ENCODE data around the gene ATP6V0E1. TPM values are rescaled to one million over a fixed set of nuclear protein-coding genes. Genes with fewer than 3 reads are reported as not detected.
A peak's percentile ranks its signal among the peaks of the same experiment; 100 is the strongest.

ATP6V0E1 gene
- total RNA-seq, 1 donor from 2014 or later = 261 TPM

DNA sequence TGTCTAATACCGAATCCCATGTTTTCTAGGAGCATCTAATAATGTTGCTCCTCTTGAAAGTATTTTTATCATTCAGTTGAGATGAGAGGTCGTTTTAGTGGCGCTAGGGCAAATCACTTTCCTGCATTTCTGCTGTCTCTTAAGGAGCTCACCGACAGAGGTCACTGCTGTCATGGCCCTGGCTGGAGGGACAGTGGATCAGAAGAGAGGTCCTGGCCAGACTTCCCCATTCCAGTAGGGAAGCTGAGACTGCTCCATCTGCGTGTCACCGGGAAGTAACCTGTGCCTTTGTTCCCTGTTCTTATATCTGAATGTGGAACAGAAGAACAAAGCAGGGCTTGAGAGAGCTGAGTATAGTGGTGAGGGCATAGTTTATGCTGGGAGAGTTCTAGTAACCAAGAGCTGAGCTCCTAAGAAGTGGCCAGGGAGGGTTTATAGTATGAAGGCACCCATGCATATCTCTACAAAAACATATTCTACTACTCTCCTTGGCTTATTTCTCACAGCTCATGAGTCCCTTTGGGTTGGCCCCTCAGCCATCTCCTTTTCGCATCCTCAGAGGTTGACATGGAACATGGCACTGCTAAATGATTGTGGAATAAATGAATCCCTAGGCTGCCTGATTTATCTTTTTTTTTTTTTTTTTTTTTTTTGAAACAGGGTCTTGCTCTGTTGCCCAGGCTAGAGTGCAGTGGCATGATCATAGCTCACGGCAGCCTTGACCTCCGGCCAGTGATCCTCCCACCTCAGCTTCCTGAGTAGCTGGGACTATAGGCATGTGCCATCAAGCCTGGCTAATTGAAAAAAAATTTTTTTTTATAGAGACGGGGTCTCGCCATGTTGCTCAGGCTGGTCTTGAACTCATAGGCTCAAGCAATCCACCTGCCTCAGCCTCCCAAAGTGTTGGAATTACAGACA is 27.2 kb downstream of the ATP6V0E1 start:
- Mint-ChIP-seq H3K9me3 (ENCODE audit: unreplicated experiment) (no peaks in the 10 kb centered on the region), H3K27ac (ENCODE audit: unreplicated experiment) (peak overlapping the region; percentile 49), H3K4me1 (ENCODE audit: unreplicated experiment) (peaks cover 27% of the 10 kb centered on the region), H3K27me3 (ENCODE audit: unreplicated experiment) (no peaks in the 10 kb centered on the region), H3K4me3 (ENCODE audit: unreplicated experiment) (no peak overlapping the region), H3K36me3 (ENCODE audit: unreplicated experiment) (peaks cover 4% of the 10 kb centered on the region)
- no peak for DNase-seq (ENCODE audit: extremely low spot score, unreplicated experiment)
- TF ChIP-seq, protein P1, sequence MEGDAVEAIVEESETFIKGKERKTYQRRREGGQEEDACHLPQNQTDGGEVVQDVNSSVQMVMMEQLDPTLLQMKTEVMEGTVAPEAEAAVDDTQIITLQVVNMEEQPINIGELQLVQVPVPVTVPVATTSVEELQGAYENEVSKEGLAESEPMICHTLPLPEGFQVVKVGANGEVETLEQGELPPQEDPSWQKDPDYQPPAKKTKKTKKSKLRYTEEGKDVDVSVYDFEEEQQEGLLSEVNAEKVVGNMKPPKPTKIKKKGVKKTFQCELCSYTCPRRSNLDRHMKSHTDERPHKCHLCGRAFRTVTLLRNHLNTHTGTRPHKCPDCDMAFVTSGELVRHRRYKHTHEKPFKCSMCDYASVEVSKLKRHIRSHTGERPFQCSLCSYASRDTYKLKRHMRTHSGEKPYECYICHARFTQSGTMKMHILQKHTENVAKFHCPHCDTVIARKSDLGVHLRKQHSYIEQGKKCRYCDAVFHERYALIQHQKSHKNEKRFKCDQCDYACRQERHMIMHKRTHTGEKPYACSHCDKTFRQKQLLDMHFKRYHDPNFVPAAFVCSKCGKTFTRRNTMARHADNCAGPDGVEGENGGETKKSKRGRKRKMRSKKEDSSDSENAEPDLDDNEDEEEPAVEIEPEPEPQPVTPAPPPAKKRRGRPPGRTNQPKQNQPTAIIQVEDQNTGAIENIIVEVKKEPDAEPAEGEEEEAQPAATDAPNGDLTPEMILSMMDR (IDR thresholded peaks at IDR 0.05) = peak; percentile 32

DNA sequence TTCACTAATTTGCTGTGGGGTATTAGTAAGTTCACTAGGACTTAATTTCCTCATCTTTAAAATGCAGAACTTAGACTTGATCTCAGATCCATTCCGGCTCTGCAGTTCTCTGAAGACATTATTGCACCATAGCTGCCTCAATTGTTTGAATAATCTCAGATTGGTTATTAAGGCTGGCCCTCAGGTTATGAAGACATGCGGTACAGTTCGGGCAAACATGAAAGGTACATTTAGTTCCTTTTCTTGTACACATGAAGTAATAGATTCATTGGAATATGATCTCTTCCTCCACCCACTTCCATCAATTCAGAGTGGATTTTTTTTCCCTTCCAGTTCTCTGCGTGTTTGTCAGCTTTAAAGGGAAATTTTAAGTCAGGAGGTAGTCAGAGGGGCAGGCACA is 28.0 kb downstream of the ATP6V0E1 start:
- H3K4me3 Mint-ChIP-seq (ENCODE audit: unreplicated experiment) = no peak overlapping the region
- peaks cover 35% of the 10 kb centered on the region for H3K4me1 Mint-ChIP-seq (ENCODE audit: unreplicated experiment)
- DNase-seq (ENCODE audit: extremely low spot score, unreplicated experiment) = no peak
- no peaks in the 10 kb centered on the region for H3K9me3 Mint-ChIP-seq (ENCODE audit: unreplicated experiment)
- peaks cover 4% of the 10 kb centered on the region for H3K36me3 Mint-ChIP-seq (ENCODE audit: unreplicated experiment)
- H3K27ac Mint-ChIP-seq (ENCODE audit: unreplicated experiment) = no peak overlapping the region
- H3K27me3 Mint-ChIP-seq (ENCODE audit: unreplicated experiment) = no peaks in the 10 kb centered on the region
- TF ChIP-seq, protein P1 (IDR thresholded peaks at IDR 0.05) = no peak

DNA sequence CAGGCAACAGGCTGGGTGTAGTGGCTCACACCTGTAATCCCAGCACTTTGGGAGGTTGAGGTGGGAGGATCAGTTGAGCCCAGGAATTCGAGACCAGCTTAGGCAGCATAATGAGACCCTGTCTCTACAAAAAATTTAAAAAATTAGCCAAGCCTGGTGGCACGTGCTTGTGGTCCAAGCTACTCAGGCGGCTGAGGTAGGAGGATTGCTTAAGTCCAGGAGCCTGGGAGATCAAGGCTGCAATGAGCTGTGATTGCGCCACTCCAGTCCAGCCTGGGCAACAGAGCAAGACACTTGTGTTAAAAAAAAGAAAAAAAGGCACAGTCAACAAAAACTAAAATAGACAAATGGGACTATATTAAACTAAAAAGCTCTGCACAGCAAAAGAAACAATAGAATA is 29.3 kb downstream of the ATP6V0E1 start:
- Mint-ChIP-seq H3K4me1 (ENCODE audit: unreplicated experiment) (peaks cover 36% of the 10 kb centered on the region), H3K36me3 (ENCODE audit: unreplicated experiment) (peaks cover 4% of the 10 kb centered on the region), H3K27me3 (ENCODE audit: unreplicated experiment) (no peaks in the 10 kb centered on the region), H3K4me3 (ENCODE audit: unreplicated experiment) (no peak overlapping the region), H3K27ac (ENCODE audit: unreplicated experiment) (no peak overlapping the region), H3K9me3 (ENCODE audit: unreplicated experiment) (no peaks in the 10 kb centered on the region)
- TF ChIP-seq, protein P1 (IDR thresholded peaks at IDR 0.05) = no peak
- no peak for DNase-seq (ENCODE audit: extremely low spot score, unreplicated experiment)

DNA sequence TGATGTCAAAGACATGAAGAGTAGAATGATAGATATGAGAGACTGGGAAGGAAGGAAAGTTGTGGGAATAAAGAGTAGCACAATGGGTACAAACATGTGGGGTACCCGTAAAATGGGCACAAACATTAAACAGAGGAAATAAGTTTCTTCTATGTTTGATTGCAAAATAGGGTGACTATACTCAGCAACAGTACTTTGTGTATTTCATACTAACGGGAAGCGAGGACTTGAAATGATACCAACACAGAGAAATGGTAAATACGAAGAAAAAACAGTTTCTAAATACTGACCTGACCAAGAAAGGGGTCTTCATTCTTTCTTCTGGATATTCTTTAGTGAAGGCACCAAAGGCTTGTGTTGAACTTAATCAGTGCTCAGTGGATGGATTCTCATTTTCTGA is 31.1 kb downstream of the ATP6V0E1 start:
- H3K27me3 Mint-ChIP-seq (ENCODE audit: unreplicated experiment) = no peaks in the 10 kb centered on the region
- TF ChIP-seq, protein P1 (IDR thresholded peaks at IDR 0.05) = no peak
- H3K4me3 Mint-ChIP-seq (ENCODE audit: unreplicated experiment) = no peak overlapping the region
- no peaks in the 10 kb centered on the region for H3K9me3 Mint-ChIP-seq (ENCODE audit: unreplicated experiment)
- peaks cover 7% of the 10 kb centered on the region for H3K36me3 Mint-ChIP-seq (ENCODE audit: unreplicated experiment)
- H3K27ac Mint-ChIP-seq (ENCODE audit: unreplicated experiment) = peak overlapping the region; percentile 6
- no peak for DNase-seq (ENCODE audit: extremely low spot score, unreplicated experiment)
- peaks cover 37% of the 10 kb centered on the region for H3K4me1 Mint-ChIP-seq (ENCODE audit: unreplicated experiment)

DNA sequence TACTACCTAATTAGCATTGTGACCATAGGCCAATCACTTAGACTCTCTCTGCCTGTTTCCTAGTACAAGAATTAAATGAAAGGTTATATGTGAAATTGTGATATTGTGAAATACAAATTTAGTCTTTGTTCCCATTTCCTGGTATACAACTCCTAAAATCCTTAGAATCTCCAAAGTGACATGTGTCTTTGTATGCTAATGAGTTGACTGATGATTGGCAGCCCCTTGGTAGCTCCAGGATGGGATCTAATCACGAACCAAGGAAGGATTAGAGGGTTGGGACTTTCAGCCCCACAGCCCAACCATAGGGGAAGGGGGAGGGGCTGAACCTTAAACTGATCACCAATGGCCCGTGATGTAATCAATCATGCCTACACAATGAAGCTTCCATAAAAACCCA is 31.6 kb downstream of the ATP6V0E1 start:
- no peaks in the 10 kb centered on the region for H3K9me3 Mint-ChIP-seq (ENCODE audit: unreplicated experiment)
- no peak overlapping the region for H3K4me3 Mint-ChIP-seq (ENCODE audit: unreplicated experiment)
- no peaks in the 10 kb centered on the region for H3K27me3 Mint-ChIP-seq (ENCODE audit: unreplicated experiment)

More for the DNA sequence above, 31.6 kb downstream of the ATP6V0E1 start:
- DNase-seq (ENCODE audit: extremely low spot score, unreplicated experiment) = no peak
- peaks cover 34% of the 10 kb centered on the region for H3K4me1 Mint-ChIP-seq (ENCODE audit: unreplicated experiment)
- peak overlapping the region; percentile 84 for H3K27ac Mint-ChIP-seq (ENCODE audit: unreplicated experiment)
- peaks cover 10% of the 10 kb centered on the region for H3K36me3 Mint-ChIP-seq (ENCODE audit: unreplicated experiment)
- TF ChIP-seq, protein P1 (IDR thresholded peaks at IDR 0.05) = no peak
